Loucy (cell line): ENCODE measurements around the gene GSC.
"Not testable (repeated sequence)": the region's sequence is repeated elsewhere in the genome, so short reads cannot be mapped to it uniquely, and the experiment has no call there.

Experiments
- H2AFZ ChIP-seq: fragments of 200-600 bp; sonication (generic); 2 replicates; pipeline ENCODE4 v1.6.0; 2016; ENCODE audit warnings: antibody characterized with exemption, mild to moderate bottlenecking, low read length, moderate library complexity
- H3F3A ChIP-seq: fragments of 200-600 bp; 2 replicates; pipeline ENCODE4 v1.6.0; 2016; ENCODE audit warnings: antibody characterized with exemption, low read depth, mild to moderate bottlenecking
- H3K27me3 ChIP-seq: fragments of 200-600 bp; sonication (generic); 2 replicates; pipeline ENCODE4 v1.6.1; 2014; ENCODE audit warnings: low read length, mild to moderate bottlenecking; ENCODE audit not compliant: insufficient read depth, poor library complexity, severe bottlenecking
- H3K36me3 ChIP-seq: fragments of 200-600 bp; sonication (generic); 2 replicates; pipeline ENCODE4 v1.6.1; 2016; ENCODE audit warnings: low read length; ENCODE audit not compliant: insufficient read depth
- H3K4me1 ChIP-seq: fragments of 200-600 bp; sonication (generic); 2 replicates; pipeline ENCODE4 v1.5.1; 2014; ENCODE audit warnings: low read length, mild to moderate bottlenecking; ENCODE audit not compliant: insufficient read depth, poor library complexity, severe bottlenecking
- H3K4me2 ChIP-seq: fragments of 200-600 bp; sonication (generic); 2 replicates; pipeline ENCODE4 v1.6.0; 2014; ENCODE audit warnings: antibody characterized with exemption, low read length, low read depth, mild to moderate bottlenecking; ENCODE audit not compliant: poor library complexity, severe bottlenecking
- H3K4me3 ChIP-seq: fragments of 200-600 bp; sonication (generic); 2 replicates; pipeline ENCODE4 v1.5.1; 2014; ENCODE audit warnings: low read length, mild to moderate bottlenecking, mixed read lengths; ENCODE audit not compliant: poor library complexity, severe bottlenecking
- H3K79me2 ChIP-seq: fragments of 200-600 bp; sonication (generic); 2 replicates; pipeline ENCODE4 v1.6.1; 2014; ENCODE audit warnings: low read length; ENCODE audit not compliant: insufficient read depth
- H3K9ac ChIP-seq: fragments of 200-600 bp; sonication (generic); 2 replicates; pipeline ENCODE4 v1.6.0; 2014; ENCODE audit warnings: mild to moderate bottlenecking, low read depth, low read length, moderate library complexity; ENCODE audit not compliant: poor library complexity, severe bottlenecking
- H3K9me2 ChIP-seq: fragments of 200-600 bp; sonication (generic); replicated peaks from 2 replicates; pipeline ENCODE4 v1.6.1; 2016; ENCODE audit warnings: low read depth, low read length, mixed read lengths
- H3K9me3 ChIP-seq: fragments of 200-600 bp; sonication (generic); 2 replicates; pipeline ENCODE4 v1.6.1; 2014; ENCODE audit warnings: mild to moderate bottlenecking, antibody characterized with exemption, low read length, low read depth; ENCODE audit not compliant: insufficient read depth
- H4K20me1 ChIP-seq: fragments of 200-600 bp; sonication (generic); 2 replicates; pipeline ENCODE4 v1.6.0; 2014; ENCODE audit warnings: antibody characterized with exemption, low read length, mild to moderate bottlenecking; ENCODE audit not compliant: insufficient read depth, poor library complexity, severe bottlenecking
- CTCF ChIP-seq: fragments of 200-600 bp; sonication (generic); conservative IDR thresholded peaks from 2 replicates; pipeline ENCODE4 v1.5.1; 2014; ENCODE audit warnings: mild to moderate bottlenecking, antibody characterized with exemption, low read length
- EZH2phosphoT487 ChIP-seq: fragments of 200-600 bp; IDR thresholded peaks from 2 replicates; pipeline ENCODE4 v1.6.1; 2018; ENCODE audit warnings: antibody characterized with exemption, mild to moderate bottlenecking, moderate library complexity, borderline replicate concordance

Gene GSC

GRCh38 chr14:94748667-94749347, 21.1 kb downstream of the GSC start:
- H3K79me2 ChIP-seq, result no peaks in the 10 kb centered on the region
- H3K9ac ChIP-seq, result no peak overlapping the region
- H3K27me3 ChIP-seq, result no peaks in the 10 kb centered on the region
- TF ChIP-seq EZH2phosphoT487 (no peak), CTCF (peak; percentile 69)
- no peak overlapping the region for H3K4me3 ChIP-seq
- no peaks in the 10 kb centered on the region for H3K36me3 ChIP-seq
- H3K4me2 ChIP-seq, result no peak overlapping the region
- no peaks in the 10 kb centered on the region for H3K4me1 ChIP-seq
- no peak overlapping the region for H2AFZ ChIP-seq
- no peaks in the 10 kb centered on the region for H3F3A ChIP-seq
- H3K9me3 ChIP-seq, result no peaks in the 10 kb centered on the region
- no peaks in the 10 kb centered on the region for H3K9me2 ChIP-seq
- H4K20me1 ChIP-seq, result no peaks in the 10 kb centered on the region

GRCh38 chr14:94747739-94748138, 22.2 kb downstream of the GSC start:
- Histone ChIP-seq H3K9me2 (no peaks in the 10 kb centered on the region), H3K4me2 (no peak overlapping the region), H3K36me3 (no peaks in the 10 kb centered on the region), H3K27me3 (no peaks in the 10 kb centered on the region), H2AFZ (no peak overlapping the region), H3K9ac (no peak overlapping the region), H3K4me3 (no peak overlapping the region), H3F3A (no peaks in the 10 kb centered on the region), H3K79me2 (no peaks in the 10 kb centered on the region), H3K4me1 (no peaks in the 10 kb centered on the region), H3K9me3 (no peaks in the 10 kb centered on the region), H4K20me1 (no peaks in the 10 kb centered on the region)
- TF ChIP-seq EZH2phosphoT487 (no peak), CTCF (no peak)

- not testable (repeated sequence) for H3K9me2 ChIP-seq, H3K79me2 ChIP-seq, H2AFZ ChIP-seq, H3K9me3 ChIP-seq, H3K4me3 ChIP-seq, H3K4me1 ChIP-seq, H3K27me3 ChIP-seq, H3K9ac ChIP-seq, H3F3A ChIP-seq, H4K20me1 ChIP-seq, H3K4me2 ChIP-seq, H3K36me3 ChIP-seq
Observed at GRCh38 chr14:94747153-94747552, 22.8 kb downstream of the GSC start.

- TF ChIP-seq CTCF (no peak), EZH2phosphoT487 (no peak)
- no peaks in the 10 kb centered on the region for H3K4me1 ChIP-seq
- H3K79me2 ChIP-seq, result no peaks in the 10 kb centered on the region
- H3K4me2 ChIP-seq, result no peak overlapping the region
- no peak overlapping the region for H2AFZ ChIP-seq
- H3K9me2 ChIP-seq, result no peaks in the 10 kb centered on the region
- H3K27me3 ChIP-seq, result no peaks in the 10 kb centered on the region
- H3K36me3 ChIP-seq, result no peaks in the 10 kb centered on the region
- H3K9me3 ChIP-seq, result no peaks in the 10 kb centered on the region
- no peaks in the 10 kb centered on the region for H3F3A ChIP-seq
- H3K9ac ChIP-seq, result no peak overlapping the region
- H4K20me1 ChIP-seq, result no peaks in the 10 kb centered on the region
- no peak overlapping the region for H3K4me3 ChIP-seq
Observed at GRCh38 chr14:94746131-94746530, 23.8 kb downstream of the GSC start.
